Measurements from ENCODE around the gene OR5A1. TPM values are rescaled to one million over a fixed set of nuclear protein-coding genes. Genes with fewer than 3 reads are reported as not detected.

OR5A1 gene
- total RNA-seq (not detected), polyA plus RNA-seq (ENCODE audit: insufficient read length in 6 of 6) (under 1 TPM in 4 of 6 donors, not detected in 2; 0.01 to 0.04 (median 0.03) TPM)
- long read RNA-seq, donor 1 = 0 reads
- long read RNA-seq, donor 2 = 0 reads
- long read RNA-seq, donor 3 = 0 reads
- long read RNA-seq, donor 4 = 0 reads
- long read RNA-seq, donor 5 = 0 reads
- long read RNA-seq, donor 6 = 0 reads
- long read RNA-seq, donor 7 = 0 reads
- long read RNA-seq, donor 8 = 0 reads
- long read RNA-seq, donor 9 = 0 reads
- long read RNA-seq, donor 10 = 0 reads
- long read RNA-seq, donor 11 = 0 reads
- long read RNA-seq, donor 12 = 0 reads

GRCh38 chr11:59436169-59436568 lies at the start of gene OR5A1:
OR5A1 (plus strand) TSS chr11:59436469; CDS start chr11:59443169, 6,700 bp downstream.
- TF ChIP-seq, protein P1, sequence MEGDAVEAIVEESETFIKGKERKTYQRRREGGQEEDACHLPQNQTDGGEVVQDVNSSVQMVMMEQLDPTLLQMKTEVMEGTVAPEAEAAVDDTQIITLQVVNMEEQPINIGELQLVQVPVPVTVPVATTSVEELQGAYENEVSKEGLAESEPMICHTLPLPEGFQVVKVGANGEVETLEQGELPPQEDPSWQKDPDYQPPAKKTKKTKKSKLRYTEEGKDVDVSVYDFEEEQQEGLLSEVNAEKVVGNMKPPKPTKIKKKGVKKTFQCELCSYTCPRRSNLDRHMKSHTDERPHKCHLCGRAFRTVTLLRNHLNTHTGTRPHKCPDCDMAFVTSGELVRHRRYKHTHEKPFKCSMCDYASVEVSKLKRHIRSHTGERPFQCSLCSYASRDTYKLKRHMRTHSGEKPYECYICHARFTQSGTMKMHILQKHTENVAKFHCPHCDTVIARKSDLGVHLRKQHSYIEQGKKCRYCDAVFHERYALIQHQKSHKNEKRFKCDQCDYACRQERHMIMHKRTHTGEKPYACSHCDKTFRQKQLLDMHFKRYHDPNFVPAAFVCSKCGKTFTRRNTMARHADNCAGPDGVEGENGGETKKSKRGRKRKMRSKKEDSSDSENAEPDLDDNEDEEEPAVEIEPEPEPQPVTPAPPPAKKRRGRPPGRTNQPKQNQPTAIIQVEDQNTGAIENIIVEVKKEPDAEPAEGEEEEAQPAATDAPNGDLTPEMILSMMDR (IDR thresholded peaks at IDR 0.05) = no peak
- no peaks in the 10 kb centered on the region for H3K9me3 ChIP-seq
- no peak within 1 kb of the TSS for H3K4me3 ChIP-seq
- intact Hi-C loops (cut with DNase I) = no loop called here
- H3K4me1 ChIP-seq = no peaks in the 10 kb centered on the region
- ATAC-seq = no peak
- no peak for DNase-seq
- H3K27me3 ChIP-seq = no peaks in the 10 kb centered on the region
- H3K27ac ChIP-seq = no peak within 1 kb of the TSS
- H3K36me3 ChIP-seq = no peaks in the 10 kb centered on the region

DNA sequence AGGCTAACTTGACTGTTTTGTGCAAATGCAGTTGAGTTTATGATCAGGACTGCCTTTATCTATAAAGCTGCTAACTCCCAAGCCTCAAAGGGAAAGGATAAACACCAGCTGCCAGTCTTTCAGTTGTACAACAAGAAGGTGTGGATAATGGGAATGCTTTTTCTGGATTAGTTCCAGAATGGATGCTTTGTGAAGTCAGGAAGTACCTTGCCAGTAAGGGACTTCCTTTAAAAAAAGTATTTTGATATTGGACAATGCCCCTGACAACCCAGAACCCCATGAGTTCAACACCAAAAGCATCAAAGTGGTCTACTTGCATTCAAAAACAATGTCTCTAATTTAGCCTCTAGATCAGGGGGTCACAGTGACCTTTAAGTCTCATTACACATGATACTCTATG lies 42.1 kb upstream of the OR5A1 start:
- no peaks in the 10 kb centered on the region for H3K27me3 ChIP-seq
- H3K9me3 ChIP-seq = no peaks in the 10 kb centered on the region
- ATAC-seq (no peak), DNase-seq (no peak)
- TF ChIP-seq, protein P1 (IDR thresholded peaks at IDR 0.05) = no peak
- intact Hi-C loops (cut with DNase I) = no loop called here
- H3K4me3 ChIP-seq = no peak overlapping the region
- no peaks in the 10 kb centered on the region for H3K36me3 ChIP-seq
- H3K27ac ChIP-seq = no peak overlapping the region
- no peaks in the 10 kb centered on the region for H3K4me1 ChIP-seq

GRCh38 chr11:59400461-59401261 lies 35.6 kb upstream of the OR5A1 start:
- H3K4me3 ChIP-seq = no peak overlapping the region
- no peaks in the 10 kb centered on the region for H3K27me3 ChIP-seq
- no peaks in the 10 kb centered on the region for H3K4me1 ChIP-seq
- intact Hi-C loops (cut with DNase I) = no loop called here
- no peaks in the 10 kb centered on the region for H3K36me3 ChIP-seq
- no peak overlapping the region for H3K27ac ChIP-seq
- TF ChIP-seq, protein P1 (IDR thresholded peaks at IDR 0.05) = no peak
- peaks cover 0 to 21% of the 10 kb centered on the region in 2 donors for H3K9me3 ChIP-seq
- DNase-seq = no peak
- no peak for ATAC-seq

DNA sequence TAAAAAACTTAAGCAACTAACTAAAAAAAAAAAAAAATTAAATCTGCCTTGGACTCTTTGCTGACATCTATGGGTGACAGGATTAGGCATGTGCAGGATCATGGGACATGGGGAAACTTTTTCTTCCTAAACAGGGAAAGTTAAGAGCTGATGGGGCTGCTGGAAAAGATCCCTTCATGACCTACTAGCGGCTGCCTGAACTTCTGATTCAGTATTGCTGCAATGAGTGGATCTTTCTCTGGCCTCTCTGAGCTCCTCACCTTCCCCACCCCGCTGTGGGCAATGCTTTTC lies 35.1 kb upstream of the OR5A1 start:
- H3K4me3 ChIP-seq = no peak overlapping the region
- no peak for DNase-seq
- no peaks in the 10 kb centered on the region for H3K4me1 ChIP-seq
- no peak for ATAC-seq
- no peak overlapping the region for H3K27ac ChIP-seq
- no peaks in the 10 kb centered on the region for H3K27me3 ChIP-seq
- intact Hi-C loops (cut with DNase I) = no loop called here
- peaks cover 0 to 25% of the 10 kb centered on the region in 2 donors for H3K9me3 ChIP-seq
- no peaks in the 10 kb centered on the region for H3K36me3 ChIP-seq
- TF ChIP-seq, protein P1 (IDR thresholded peaks at IDR 0.05) = no peak

DNA sequence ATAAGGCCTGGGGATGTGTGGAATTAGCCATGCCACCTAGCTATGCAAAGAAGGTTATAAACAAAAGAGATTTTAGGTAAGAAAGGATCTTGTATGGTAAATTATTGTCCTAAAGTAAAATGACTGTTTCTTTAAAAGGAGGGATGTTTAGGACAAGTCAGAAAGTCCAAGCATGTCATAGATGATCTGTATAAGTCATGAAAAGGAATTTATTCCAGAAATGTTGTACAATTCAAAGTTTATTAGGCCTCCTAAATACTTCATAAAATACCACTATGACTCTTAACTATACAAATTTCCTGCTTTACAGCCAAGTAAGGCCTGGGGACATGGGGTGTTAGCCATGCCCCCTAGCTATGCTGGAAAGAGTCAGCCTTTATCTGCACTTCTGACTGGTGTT lies 32.7 kb upstream of the OR5A1 start:
- peaks cover 0 to 28% of the 10 kb centered on the region in 2 donors for H3K9me3 ChIP-seq
- ATAC-seq (no peak), DNase-seq (no peak)
- no peak overlapping the region for H3K4me3 ChIP-seq
- no peaks in the 10 kb centered on the region for H3K36me3 ChIP-seq
- intact Hi-C loops (cut with DNase I) = no loop called here
- H3K4me1 ChIP-seq = no peaks in the 10 kb centered on the region
- H3K27me3 ChIP-seq = no peaks in the 10 kb centered on the region
- H3K27ac ChIP-seq = no peak overlapping the region
- TF ChIP-seq, protein P1 (IDR thresholded peaks at IDR 0.05) = no peak
